HG03571 (cell line): ENCODE measurements around the gene ABTB1.
"Not testable (repeated sequence)": the region's sequence is repeated elsewhere in the genome, so short reads cannot be mapped to it uniquely, and the experiment has no call there.

Experiments
- ATAC-seq: cut with Tn5 transposase; IDR thresholded peaks from one replicate; pipeline ENCODE4 v1.9.1; 2021; ENCODE audit not compliant: unreplicated experiment

ABTB1 gene

DNA sequence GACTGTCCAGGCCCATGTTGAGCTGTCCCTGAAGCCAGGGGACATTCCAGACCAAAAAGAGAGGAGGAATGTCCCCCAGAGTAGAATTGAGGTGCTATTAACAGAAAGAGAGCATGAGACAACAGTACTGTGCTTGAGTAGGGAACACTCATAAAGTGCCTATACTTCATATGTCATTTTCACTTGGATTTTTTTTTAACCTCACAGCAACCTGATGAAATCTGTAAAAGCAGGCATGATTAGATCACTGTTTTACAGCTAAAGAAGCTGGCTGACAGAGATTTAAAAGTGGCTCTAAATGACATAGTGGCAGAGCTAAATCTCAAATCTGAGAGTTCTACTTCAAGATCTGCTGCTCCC, 24.9 kb upstream of the ABTB1 start:
- no peak for ATAC-seq

DNA sequence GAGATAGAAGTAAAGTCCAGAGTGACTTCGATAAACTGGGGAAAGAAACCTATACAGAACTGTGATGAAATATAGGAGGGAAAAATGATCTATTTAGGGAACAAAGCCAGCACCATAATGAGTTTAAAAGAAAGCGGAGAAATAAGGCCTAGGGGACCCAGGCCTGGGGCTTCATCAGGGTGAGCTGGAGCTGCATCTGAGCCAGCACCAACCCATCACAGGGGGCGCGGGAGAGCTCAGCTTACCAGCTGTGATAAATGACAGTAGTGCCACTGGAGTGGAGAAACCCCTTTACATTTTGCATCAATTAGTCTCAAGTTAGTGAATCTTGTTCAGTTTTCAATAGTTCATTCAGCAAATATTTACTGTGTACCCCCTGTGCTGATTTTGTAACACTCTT, 22.5 kb upstream of the ABTB1 start:
- ATAC-seq = no peak

DNA sequence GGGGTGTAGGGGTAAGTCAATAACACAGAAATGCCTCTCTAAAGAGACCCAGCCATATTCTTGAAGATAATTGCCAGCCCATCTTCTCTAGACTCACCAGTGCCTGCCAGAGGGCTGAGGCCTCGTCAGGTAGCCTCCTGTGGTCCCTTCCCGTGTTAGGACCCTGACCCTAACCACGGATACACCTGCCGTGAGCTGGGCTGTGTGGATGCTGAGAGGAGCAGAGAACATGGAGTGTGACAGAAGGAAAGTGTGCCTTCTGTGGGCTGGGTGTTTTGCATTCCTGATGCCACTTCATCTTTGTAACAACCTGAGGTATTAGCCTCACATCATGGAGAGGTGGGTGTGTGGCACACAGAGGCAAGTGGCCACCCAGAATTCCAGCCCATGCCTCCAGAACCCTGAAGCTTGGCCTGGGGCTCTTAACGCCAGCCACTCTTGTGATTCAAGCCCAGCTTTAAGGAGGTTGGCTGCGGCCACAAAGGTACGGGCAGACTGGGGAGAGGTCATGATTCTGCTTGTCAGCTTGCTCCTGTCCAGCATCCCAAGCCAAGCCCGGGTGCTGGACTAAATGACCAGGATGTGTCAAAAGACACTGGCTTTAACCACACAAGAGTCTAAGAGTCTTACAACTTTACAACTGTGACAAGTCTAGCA, 21.1 kb upstream of the ABTB1 start:
- ATAC-seq = no peak

DNA sequence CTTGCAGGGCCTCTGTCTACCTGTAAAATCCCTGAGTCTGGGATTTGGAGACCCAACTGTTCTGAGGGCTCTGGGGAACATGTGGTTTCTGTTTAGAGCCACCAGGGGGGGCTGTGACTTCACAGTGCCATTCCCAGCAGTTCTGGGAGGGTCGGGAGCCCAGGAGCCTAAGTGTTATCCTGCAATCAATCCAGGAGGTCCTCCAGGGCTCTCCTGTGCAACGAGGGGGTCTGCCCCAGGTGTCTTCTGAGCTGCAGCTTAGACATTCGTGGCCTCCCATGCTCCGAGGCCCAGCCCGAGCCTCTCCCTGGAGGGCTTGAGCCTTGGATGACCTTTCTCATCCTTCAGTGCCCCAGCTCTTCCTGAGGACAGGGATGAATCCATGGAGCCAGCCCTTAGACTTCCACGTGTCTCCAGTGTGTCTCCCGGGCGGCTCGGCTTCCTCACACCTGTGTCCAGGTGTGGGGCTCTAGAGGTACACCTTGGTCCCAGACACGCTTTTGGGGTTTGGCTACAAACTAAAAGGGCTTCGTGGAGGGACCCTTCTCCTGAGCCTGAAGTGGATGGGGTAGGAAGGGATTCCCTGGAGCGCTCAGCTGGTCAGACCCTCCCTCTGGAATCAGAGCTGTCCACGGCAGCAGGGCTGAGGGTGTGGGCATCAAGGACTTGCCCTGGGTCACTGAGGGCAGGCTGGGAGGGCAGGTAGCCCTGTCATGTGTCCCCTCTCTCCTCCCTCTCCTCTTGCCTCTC, 20.3 kb upstream of the ABTB1 start:
- no peak for ATAC-seq

DNA sequence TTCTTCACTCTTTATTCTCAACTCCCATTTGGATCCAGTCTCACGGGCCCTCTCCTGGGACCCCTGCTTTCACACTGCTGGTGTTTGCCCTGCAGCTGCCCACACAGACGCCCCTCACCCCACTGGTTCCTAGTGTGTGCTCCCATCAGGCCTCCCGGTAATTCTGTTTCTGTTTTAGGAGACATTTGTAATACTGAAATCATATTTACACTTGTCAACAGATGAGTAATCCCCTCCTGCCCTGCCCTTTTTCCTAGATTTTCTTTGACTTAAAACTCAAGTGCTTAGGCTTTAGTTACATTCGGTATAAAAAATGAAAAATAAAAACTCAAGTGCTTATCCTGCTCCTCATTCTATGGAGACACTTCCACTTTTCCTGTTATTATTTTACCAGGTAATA, 18.4 kb upstream of the ABTB1 start:
- ATAC-seq = no peak

DNA sequence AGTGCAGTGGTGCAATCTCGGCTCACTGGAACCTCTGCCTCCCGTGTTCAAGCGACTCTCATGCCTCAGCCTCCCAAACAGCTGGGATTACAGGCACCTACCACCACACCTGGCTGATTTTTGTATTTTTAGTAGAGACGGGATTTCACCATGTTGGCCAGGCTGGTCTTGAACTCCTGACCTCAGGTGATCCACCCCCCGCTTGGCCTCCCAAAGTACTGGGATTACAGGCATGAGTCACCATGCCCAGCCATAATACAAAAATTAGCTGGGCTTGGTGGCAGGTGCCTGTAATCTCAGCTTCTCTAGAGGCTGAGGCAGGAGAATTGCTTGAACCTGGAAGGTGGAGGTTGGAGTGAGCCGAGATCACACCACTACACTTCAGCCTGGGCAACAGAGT, 17.8 kb upstream of the ABTB1 start:
- not testable (repeated sequence) for ATAC-seq

DNA sequence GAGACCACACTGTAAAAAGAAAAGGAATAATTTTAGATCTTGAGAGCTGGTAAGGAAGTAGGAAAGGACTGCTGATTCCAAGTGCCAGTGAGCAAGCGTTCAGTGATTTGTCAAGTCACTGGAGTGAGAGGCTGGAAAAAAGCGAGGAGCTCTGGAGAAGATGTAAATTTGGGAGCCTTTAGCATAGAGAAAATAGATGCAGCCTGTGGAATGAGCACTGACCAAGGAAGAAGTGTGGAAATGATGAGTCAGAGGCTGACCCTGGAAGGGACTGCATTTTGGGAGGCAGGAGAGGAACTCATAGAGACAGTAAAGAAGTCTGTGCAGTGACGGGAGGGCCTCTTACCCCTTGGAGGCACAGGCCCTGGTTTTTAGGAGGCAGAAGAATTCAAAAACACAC, 17.1 kb upstream of the ABTB1 start:
- ATAC-seq = no peak

DNA sequence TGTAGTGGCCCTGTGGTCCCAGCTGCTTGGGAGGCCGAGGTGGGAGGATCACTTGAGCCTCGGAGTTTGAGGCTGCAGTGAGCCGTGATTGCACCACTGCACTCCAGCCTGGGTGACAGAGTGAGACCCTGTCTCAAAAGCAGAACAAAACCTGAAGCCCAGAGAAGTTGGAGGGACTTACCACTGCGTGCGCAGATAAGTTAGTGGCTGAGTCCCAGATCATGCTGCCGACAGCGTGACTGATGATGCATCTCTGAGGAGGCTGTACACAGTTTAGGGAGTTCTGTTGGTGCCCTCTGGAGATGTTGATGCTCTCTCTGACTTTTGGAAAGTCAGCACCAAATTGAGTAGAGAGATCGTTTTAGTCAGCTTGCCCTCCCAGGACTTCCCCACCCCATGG, 15.8 kb upstream of the ABTB1 start:
- no peak for ATAC-seq

DNA sequence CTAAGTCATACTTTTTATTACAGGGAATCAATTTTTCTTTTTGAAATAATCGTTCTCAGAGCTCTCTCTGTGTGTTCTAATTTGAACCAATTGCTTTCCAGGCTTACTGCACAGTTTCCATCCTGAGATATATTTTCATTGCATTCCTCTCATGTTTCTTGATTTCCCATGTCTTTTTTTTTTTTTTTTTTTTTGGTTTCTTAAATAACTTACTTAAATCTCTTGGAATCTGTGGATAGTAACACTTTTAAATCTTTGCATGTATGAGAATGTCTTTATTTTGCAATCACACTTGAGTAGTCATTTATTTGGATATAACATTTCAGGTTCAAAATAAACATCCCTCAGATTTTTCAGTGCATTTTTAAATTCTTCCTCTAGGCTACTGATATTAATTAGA, 14.5 kb upstream of the ABTB1 start:
- ATAC-seq = no peak

DNA sequence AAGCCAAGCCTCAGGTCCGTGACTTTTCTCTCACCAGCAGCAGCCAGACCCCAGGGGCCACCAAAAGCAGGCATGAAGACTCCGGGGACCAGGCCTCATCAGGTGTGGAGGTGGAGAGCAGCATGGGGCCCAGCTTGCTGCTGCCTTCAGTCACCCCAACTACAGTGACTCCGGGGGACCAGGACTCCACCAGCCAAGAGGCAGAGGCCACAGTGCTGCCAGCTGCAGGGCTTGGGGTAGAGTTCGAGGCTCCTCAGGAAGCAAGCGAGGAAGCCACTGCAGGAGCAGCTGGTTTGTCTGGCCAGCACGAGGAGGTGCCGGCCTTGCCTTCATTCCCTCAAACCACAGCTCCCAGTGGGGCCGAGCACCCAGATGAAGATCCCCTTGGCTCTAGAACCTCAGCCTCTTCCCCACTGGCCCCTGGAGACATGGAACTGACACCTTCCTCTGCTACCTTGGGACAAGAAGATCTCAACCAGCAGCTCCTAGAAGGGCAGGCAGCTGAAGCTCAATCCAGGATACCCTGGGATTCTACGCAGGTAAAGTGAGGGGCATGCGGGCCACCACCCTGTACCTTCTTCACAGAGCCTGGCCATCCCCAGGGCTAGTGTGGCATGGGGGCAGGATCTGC, 12.0 kb upstream of the ABTB1 start:
- ATAC-seq = no peak

DNA sequence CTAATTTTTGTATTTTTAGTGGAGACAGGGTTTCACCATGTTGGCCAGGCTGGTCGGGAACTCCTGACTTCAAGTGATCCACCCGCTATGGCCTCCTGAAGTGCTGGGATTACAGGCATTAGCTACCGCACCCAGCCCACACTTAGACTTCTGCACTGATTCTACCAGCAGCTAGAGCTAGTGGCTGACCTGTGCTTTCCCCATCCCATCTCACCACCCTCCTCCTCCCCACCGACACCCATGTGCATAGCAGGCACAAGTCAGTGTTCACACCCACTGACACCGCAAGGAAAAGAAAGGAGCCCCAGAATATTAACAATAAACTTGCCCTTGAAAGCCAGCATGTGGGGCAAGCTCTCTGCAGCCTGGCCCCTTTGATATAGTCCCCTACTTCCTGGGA, 11.2 kb upstream of the ABTB1 start:
- ATAC-seq = no peak

DNA sequence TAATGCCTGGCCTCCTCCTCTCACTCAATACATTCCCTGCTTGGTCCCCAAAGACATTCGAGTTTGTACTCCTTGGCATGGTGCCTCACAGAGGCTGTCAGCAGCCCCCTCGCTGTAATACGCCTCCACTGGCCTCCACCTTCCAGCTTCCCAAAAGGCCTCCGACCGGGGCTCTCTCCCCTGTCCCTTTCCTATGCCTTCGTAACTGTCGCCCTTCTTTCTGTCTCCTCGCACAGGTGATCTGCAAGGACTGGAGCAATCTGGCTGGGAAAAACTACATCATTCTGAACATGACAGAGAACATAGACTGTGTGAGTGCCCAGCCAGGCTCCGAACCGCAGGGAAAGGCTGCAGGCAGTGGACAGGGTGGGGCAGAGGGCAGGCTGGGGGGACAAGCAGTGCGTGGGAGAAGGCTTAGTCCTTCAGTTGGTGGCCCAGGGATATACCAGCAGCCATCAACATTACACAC, 10.7 kb upstream of the ABTB1 start:
- ATAC-seq = no peak

DNA sequence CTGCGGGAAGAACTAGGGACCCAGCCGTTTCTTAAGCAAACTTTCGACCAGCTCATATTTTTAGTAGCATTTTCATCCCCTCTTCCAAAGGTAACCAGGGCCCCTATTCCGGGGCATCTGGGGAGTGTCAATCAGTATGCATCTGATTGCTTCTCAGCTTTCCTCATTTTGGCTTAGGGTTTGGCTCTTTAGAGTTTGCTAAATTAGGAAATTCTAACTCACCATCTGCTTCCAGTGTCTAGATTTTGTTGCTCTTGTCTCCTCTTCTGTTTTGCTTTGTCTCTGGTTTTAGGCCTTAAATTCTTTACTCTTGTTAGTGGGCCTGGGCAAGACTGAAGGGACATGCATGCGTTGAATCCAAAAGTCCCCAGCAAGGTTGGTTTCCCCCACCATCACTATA, 9.6 kb upstream of the ABTB1 start:
- no peak for ATAC-seq

DNA sequence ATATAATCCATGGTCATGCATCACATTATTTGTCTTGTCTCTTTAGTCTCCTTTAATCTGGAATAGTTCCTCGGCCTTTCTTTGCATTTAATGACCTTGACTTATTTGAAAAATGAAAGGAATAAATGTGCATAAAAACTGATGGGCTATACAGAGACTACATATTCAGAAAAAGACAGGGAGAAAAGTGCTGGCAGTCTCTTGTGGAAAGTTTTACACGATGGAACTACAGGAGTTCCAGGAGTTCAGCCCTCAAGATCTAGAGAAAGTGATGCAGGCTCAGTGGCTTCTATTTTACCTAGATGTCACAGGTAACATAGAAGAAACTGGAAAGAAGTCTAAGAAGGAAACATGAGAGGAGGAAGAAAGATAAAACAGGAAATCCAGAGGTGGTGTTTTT, 7.6 kb upstream of the ABTB1 start:
- no peak for ATAC-seq

DNA sequence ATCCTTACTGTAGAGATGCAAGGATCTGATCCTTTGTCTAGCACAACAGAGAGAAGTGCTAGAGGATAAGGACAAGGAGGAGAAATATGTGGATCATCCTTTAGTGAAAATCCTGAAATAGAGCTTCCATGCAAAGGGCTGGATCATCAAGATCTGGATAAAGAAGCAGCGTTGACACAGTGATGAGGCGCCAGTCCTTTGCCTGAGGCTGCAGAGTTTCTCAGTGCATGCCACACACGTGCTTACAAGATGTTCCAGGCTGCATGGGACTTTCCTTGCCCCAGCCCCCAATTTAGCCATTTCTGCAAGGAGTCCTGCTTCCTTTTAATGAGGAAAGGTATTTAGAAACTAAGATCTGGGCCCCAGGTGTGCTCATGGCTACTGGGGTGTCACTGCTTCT, 7.2 kb upstream of the ABTB1 start:
- ATAC-seq = no peak

DNA sequence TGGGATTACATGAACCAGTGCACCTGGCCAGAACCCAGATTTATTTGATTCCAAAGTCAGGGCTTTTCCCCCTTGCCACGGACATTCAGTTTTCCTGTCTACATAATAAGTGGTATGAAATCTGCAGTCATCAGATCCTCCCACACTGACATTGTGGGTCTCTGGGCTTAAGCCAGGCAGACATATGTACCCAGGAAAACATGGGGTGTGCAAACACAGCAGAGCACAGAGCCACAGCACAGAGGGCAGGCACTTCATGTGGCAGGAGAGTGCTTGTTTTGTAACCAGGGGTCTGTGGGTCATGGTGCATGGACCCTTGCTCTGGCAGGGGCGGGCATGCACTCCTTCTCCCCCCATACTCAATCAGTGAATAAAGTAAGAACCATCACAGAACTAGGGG, 6.1 kb upstream of the ABTB1 start:
- no peak for ATAC-seq

DNA sequence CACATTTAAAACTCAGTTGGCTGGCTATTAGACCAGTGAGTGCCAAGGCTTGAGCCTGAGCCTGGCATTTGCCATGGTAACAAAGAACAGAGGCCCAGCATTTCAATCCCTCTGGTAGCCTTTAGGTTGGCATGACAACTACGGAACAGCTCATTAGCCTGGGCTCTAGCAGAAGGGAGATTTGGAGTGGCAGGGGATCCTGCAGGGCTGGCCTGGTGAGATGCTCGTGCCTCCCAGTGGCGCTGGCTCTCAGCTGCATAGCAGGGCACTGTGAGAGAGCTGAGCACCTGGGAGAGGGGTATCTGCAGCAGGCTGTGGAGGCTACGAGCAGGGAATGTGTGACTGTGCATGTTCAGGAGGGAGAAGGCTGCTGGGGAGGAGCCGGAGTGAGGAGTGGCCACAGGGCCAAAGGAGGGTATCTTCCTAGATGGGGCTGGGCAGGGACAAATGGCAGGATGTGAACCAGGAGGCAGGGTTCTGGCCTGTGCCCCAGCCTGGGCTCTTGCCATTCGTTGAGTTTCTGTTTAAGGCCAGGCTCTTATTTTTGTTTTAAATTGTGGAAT, 5.6 kb upstream of the ABTB1 start:
- no peak for ATAC-seq

DNA sequence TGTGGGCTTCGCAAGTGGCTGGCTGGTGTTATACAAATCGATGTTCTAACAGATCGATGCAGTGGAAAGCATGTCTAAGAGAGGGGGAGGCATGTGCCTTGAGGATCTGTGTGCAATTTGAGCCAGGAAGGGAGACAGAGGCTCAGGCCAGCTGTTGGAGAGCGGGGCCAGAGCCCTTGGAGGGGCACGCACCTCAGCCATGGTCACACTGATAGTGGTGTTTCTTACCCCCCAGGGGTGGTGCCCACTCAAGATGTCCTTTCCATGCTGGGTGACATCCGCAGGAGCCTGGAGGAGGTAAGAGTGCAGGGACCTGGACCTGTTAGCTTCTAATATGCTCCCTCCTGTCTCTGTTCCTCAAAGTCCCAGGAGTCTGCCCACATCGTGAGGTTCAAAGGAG, 3.8 kb upstream of the ABTB1 start:
- ATAC-seq = no peak

DNA sequence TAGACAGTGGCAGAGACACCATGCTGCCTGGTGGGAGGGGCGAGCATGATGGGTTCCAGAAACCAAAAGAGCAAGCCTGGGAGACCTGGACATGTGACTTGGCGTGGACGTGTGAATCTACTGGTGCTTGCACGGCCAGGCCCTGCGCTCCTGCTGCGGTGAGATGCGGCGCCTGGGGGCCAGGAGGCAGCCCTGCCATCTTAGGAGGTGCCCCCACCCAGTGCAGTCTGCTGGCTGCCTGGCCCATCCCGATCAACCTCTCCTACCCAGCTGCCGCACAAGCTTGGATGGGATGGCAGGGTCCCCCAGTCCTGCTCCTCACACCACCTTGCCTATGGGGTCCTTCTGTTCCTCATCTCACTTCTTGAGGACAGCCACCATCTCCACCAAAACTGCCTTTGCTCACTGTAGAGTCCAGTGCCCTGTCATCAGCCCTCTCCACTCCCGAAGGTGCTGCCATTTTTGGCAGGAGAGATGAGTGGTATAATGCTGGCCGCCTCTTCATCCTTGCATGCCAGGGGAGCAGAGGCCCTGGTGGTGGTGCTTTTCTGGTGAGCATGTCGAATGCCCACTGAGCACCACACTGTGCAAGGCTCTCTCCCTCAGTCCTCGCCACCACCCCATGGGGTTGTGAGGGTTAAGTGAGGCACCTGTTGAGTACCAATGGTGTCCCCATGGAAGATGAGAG, 3.1 kb upstream of the ABTB1 start:
- no peak for ATAC-seq

DNA sequence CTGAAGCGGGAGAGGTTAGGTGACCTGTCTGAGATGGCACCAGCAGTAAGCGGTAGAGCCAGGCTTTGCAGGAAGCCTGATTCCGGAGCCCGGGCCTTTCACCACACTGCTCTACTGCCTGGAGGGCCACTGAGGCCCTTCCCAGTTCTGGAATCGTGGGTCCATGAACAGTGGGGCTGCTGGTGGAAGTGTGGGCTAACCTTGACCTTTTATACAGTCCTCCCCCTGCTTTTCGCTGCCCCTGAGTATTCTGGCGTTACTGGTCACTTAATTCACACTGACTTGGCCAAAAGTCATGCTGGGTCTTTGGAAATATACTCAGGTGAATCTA, 2.6 kb upstream of the ABTB1 start:
- ATAC-seq = no peak

DNA sequence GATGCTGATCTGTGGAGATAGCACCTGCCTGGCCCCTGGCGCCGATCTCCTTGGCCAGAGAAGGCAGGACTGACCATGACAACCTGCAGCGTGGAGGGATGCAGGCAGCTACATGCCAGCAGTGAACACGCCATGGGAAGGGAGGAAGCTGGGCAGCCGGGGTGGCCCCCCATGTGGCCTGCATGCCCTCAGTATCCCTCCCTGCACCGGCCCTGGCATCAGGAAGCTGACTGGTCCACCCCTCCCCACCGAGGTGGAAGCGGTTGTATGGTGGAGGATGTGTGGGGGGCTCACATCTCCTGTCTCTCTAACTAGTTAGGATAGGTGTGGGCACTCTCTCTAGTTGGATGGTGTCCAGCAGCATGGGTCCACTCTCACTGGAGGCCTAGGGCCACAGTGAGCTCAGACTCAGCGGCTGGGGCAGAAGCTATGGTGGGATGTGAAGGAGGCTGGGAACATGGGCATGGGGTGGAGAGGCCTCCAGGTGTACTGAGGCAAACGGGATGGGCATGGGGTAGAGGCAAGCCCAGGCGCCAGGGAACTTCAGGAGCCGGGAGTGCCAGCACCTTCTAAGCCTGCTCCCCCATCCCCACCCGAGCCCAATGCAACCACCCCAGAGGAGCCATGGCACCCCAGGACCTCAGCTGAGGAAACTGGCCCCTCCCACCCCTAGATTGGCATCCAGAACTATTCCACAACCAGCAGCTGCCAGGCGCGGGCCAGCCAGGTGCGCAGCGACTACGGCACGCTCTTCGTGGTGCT, 1.8 kb upstream of the ABTB1 start:
- no peak for ATAC-seq
